Panc1 (cell line): ENCODE measurements around the gene NFIB.

Source experiments
- SIN3A ChIP-seq: IDR thresholded peaks from 2 replicates; pipeline ENCODE4 v1.6.1; 2012; ENCODE audit warnings: low read depth, mild to moderate bottlenecking, low read length, moderate library complexity, borderline replicate concordance; ENCODE audit not compliant: insufficient read depth
- TF ChIP-seq, protein P1 (sequence below): fragments of 450-650 bp; IDR thresholded peaks from 2 replicates; pipeline ENCODE4 v1.5.1; 2017; ENCODE audit warnings: mild to moderate bottlenecking

GRCh38 chr9:14301583-14302021 is 12.3 kb downstream of the NFIB start:
- TF ChIP-seq SIN3A = no peak
- TF ChIP-seq, protein P1, sequence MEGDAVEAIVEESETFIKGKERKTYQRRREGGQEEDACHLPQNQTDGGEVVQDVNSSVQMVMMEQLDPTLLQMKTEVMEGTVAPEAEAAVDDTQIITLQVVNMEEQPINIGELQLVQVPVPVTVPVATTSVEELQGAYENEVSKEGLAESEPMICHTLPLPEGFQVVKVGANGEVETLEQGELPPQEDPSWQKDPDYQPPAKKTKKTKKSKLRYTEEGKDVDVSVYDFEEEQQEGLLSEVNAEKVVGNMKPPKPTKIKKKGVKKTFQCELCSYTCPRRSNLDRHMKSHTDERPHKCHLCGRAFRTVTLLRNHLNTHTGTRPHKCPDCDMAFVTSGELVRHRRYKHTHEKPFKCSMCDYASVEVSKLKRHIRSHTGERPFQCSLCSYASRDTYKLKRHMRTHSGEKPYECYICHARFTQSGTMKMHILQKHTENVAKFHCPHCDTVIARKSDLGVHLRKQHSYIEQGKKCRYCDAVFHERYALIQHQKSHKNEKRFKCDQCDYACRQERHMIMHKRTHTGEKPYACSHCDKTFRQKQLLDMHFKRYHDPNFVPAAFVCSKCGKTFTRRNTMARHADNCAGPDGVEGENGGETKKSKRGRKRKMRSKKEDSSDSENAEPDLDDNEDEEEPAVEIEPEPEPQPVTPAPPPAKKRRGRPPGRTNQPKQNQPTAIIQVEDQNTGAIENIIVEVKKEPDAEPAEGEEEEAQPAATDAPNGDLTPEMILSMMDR = no peak
